B cell (primary cell): ENCODE results near the gene TDRD15.

Experiments used
- CTCF ChIP-seq: fragments of 200-600 bp; IDR thresholded peaks from one replicate; pipeline ENCODE4 v1.8.0; 2022; ENCODE audit warnings: antibody characterized with exemption, mild to moderate bottlenecking
- EZH2 ChIP-seq: IDR thresholded peaks from 2 replicates; pipeline ENCODE4 v1.6.1; 2012; ENCODE audit warnings: borderline replicate concordance, low read depth, mild to moderate bottlenecking, moderate library complexity, low read length; ENCODE audit not compliant: insufficient read depth, poor library complexity, severe bottlenecking

- TF ChIP-seq CTCF (no peak), EZH2 (no peak)
Measured at GRCh38 chr2:21102356-21102755, 21.4 kb upstream of the TDRD15 start.
